ENCODE results near the gene ASPSCR1. TPM values are rescaled to one million over a fixed set of nuclear protein-coding genes. Genes with fewer than 3 reads are reported as not detected.
A peak's percentile ranks its signal among the peaks of the same experiment; 100 is the strongest.

Gene ASPSCR1
- total and polyA plus RNA-seq, 9 of the 15 experiments (the other 6 are each of a cell fraction or from before 2014, with no cell fraction given): 0.90 to 36.9 (median 11.6) TPM

GRCh38 chr17:81927653-81928543 is 49.5 kb upstream of the ASPSCR1 start, which contains the start of gene MAFG (continued):
- no peak for TF ChIP-seq HNRNPUL1 (IDR thresholded peaks at IDR 0.05; ENCODE audit: low read length)
- TF ChIP-seq PML (IDR thresholded peaks at IDR 0.05; ENCODE audit: low read length): no peak
- TF ChIP-seq CREB3 (tag; conservative IDR thresholded peaks at IDR 0.05; ENCODE audit: low read depth): no peak
- no peak for TF ChIP-seq ZNF609 (CRISPR knock-in tag; IDR thresholded peaks at IDR 0.05; ENCODE audit: borderline replicate concordance)
- no peak for TF ChIP-seq RBM17 (IDR thresholded peaks at IDR 0.05; ENCODE audit: borderline replicate concordance, low read depth, low read length)
- TF ChIP-seq PBX2 (CRISPR knock-in tag; IDR thresholded peaks at IDR 0.05; ENCODE audit: low read depth): no peak
- TF ChIP-seq PBX2 (tag; conservative IDR thresholded peaks at IDR 0.05; ENCODE audit: low read depth): no peak
- TF ChIP-seq IRF2 (CRISPR knock-in tag; IDR thresholded peaks at IDR 0.05): no peak
- 0 out of 2 replicates have a peak, but pooled peaks have one; percentile 6 for TF ChIP-seq RHOXF2B (CRISPR knock-in tag; conservative IDR thresholded peaks at IDR 0.05)

Data from K562 (cell line).